Nephron progenitor cell (in vitro differentiated cells): ENCODE results near the gene NOP56.

Source experiments
- DNase-seq: peaks from one replicate; pipeline ENCODE4 v3.0.0; 2021
- H3K27ac Mint-ChIP-seq: 2 replicates; pipeline ENCODE4 v1.8.0; 2021; ENCODE audit warnings: mild to moderate bottlenecking, moderate library complexity, mixed read lengths
- H3K27me3 Mint-ChIP-seq: 2 replicates; pipeline ENCODE4 v1.8.0; 2021; ENCODE audit warnings: mild to moderate bottlenecking, low read depth, mixed read lengths; ENCODE audit not compliant: poor library complexity
- H3K36me3 Mint-ChIP-seq: 2 replicates; pipeline ENCODE4 v1.8.0; 2021; ENCODE audit warnings: low read depth, mixed read lengths
- H3K4me1 Mint-ChIP-seq: 2 replicates; pipeline ENCODE4 v1.8.0; 2021; ENCODE audit warnings: mixed read lengths
- H3K4me3 Mint-ChIP-seq: 2 replicates; pipeline ENCODE4 v1.8.0; 2021; ENCODE audit warnings: mild to moderate bottlenecking, moderate library complexity, mixed read lengths
- H3K9me3 Mint-ChIP-seq: 2 replicates; pipeline ENCODE4 v1.8.0; 2021; ENCODE audit warnings: mild to moderate bottlenecking, moderate library complexity, mixed read lengths
- CTCF ChIP-seq: fragments of 200-600 bp; sonication (generic); IDR thresholded peaks from 2 replicates; pipeline ENCODE4 v1.5.0; 2021; ENCODE audit warnings: antibody characterized with exemption

The NOP56 gene

GRCh38 chr20:2610326-2610725 lies 42.1 kb upstream of the NOP56 start:
- no peak overlapping the region for H3K27ac Mint-ChIP-seq
- TF ChIP-seq CTCF: no peak
- peaks cover 7% of the 10 kb centered on the region for H3K36me3 Mint-ChIP-seq
- H3K9me3 Mint-ChIP-seq: peaks cover 29% of the 10 kb centered on the region
- H3K4me3 Mint-ChIP-seq: no peak overlapping the region
- peaks cover 50% of the 10 kb centered on the region for H3K27me3 Mint-ChIP-seq
- no peaks in the 10 kb centered on the region for H3K4me1 Mint-ChIP-seq
- no peak for DNase-seq

GRCh38 chr20:2610941-2611720 lies 41.3 kb upstream of the NOP56 start:
- Mint-ChIP-seq H3K4me1 (no peaks in the 10 kb centered on the region), H3K36me3 (peaks cover 7% of the 10 kb centered on the region), H3K27ac (no peak overlapping the region), H3K9me3 (peaks cover 24% of the 10 kb centered on the region), H3K4me3 (no peak overlapping the region), H3K27me3 (peaks cover 53% of the 10 kb centered on the region)
- no peak for TF ChIP-seq CTCF
- DNase-seq: no peak

GRCh38 chr20:2612073-2612472 lies 40.4 kb upstream of the NOP56 start:
- no peak for DNase-seq
- TF ChIP-seq CTCF: no peak
- H3K9me3 Mint-ChIP-seq: peaks cover 15% of the 10 kb centered on the region
- no peaks in the 10 kb centered on the region for H3K4me1 Mint-ChIP-seq
- H3K36me3 Mint-ChIP-seq: peaks cover 5% of the 10 kb centered on the region
- H3K27ac Mint-ChIP-seq: no peak overlapping the region
- H3K4me3 Mint-ChIP-seq: no peak overlapping the region
- peaks cover 63% of the 10 kb centered on the region for H3K27me3 Mint-ChIP-seq

GRCh38 chr20:2616634-2617033 lies 35.8 kb upstream of the NOP56 start:
- peaks cover 23% of the 10 kb centered on the region for H3K9me3 Mint-ChIP-seq
- H3K27ac Mint-ChIP-seq: no peak overlapping the region
- H3K27me3 Mint-ChIP-seq: peaks cover 72% of the 10 kb centered on the region
- TF ChIP-seq CTCF: no peak
- H3K4me1 Mint-ChIP-seq: no peaks in the 10 kb centered on the region
- DNase-seq: no peak
- no peaks in the 10 kb centered on the region for H3K36me3 Mint-ChIP-seq
- H3K4me3 Mint-ChIP-seq: no peak overlapping the region

GRCh38 chr20:2617099-2617714 lies 35.2 kb upstream of the NOP56 start:
- no peak overlapping the region for H3K4me3 Mint-ChIP-seq
- peaks cover 69% of the 10 kb centered on the region for H3K27me3 Mint-ChIP-seq
- peaks cover 23% of the 10 kb centered on the region for H3K9me3 Mint-ChIP-seq

More at GRCh38 chr20:2617099-2617714, 35.2 kb upstream of the NOP56 start:
- Mint-ChIP-seq H3K4me1 (no peaks in the 10 kb centered on the region), H3K36me3 (no peaks in the 10 kb centered on the region), H3K27ac (no peak overlapping the region)
- DNase-seq: no peak
- TF ChIP-seq CTCF: no peak
